ENCODE results near the gene KDM4C. TPM values are rescaled to one million over a fixed set of nuclear protein-coding genes. Genes with fewer than 3 reads are reported as not detected.

The KDM4C gene
- total RNA-seq, 2 donors from 2014 or later, result 66.2 to 68.7 TPM

DNA sequence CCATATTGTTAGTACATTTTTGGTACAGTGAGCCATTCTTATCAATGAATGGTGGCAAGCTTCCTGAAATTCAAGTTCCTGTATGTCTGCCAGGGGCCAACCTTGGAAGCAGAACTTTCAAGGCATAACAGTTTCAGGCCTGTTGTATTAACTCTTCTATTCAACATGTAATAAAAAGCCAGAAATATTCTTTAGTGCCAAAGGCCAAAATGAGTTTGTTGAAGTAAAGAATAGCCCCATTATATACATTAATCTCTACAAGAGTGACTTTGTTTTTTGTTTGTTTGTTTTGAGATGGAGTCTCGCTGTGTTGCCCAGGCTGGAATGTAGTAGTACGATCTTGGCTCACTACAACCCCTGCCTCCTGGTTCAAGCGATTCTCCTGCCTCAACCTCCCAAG lies 321.3 kb downstream of the KDM4C start:
- no peak for DNase-seq (ENCODE audit: low spot score)
- Mint-ChIP-seq H3K4me3 (no peak overlapping the region), H3K9me3 (no peaks in the 10 kb centered on the region), H3K27ac (no peak overlapping the region), H3K27me3 (no peaks in the 10 kb centered on the region), H3K36me3 (peaks cover 15% of the 10 kb centered on the region), H3K4me1 (ENCODE audit: low read depth in 2 of 2) (peaks cover 0 to 2% of the 10 kb centered on the region in 2 donors)
- no peak for ATAC-seq

GRCh38 chr9:7081065-7081600 lies 323.4 kb downstream of the KDM4C start:
- Mint-ChIP-seq H3K27ac (no peak overlapping the region), H3K36me3 (peaks cover 10% of the 10 kb centered on the region), H3K4me1 (ENCODE audit: low read depth in 2 of 2) (peaks cover 0 to 2% of the 10 kb centered on the region in 2 donors), H3K9me3 (no peaks in the 10 kb centered on the region), H3K27me3 (no peaks in the 10 kb centered on the region), H3K4me3 (no peak overlapping the region)
- no peak for DNase-seq (ENCODE audit: low spot score)
- ATAC-seq, result no peak

GRCh38 chr9:7083192-7083591 lies 325.4 kb downstream of the KDM4C start:
- no peak overlapping the region for H3K27ac Mint-ChIP-seq
- H3K36me3 Mint-ChIP-seq, result peaks cover 10% of the 10 kb centered on the region
- no peaks in the 10 kb centered on the region for H3K27me3 Mint-ChIP-seq
- DNase-seq (ENCODE audit: low spot score), result no peak
- H3K9me3 Mint-ChIP-seq, result no peaks in the 10 kb centered on the region
- no peak for ATAC-seq
- no peak overlapping the region for H3K4me3 Mint-ChIP-seq
- peaks cover 0 to 2% of the 10 kb centered on the region in 2 donors for H3K4me1 Mint-ChIP-seq (ENCODE audit: low read depth in 2 of 2)

- Mint-ChIP-seq H3K9me3 (no peaks in the 10 kb centered on the region), H3K36me3 (peaks cover 6% of the 10 kb centered on the region), H3K4me3 (no peak overlapping the region), H3K27me3 (no peaks in the 10 kb centered on the region), H3K4me1 (ENCODE audit: low read depth in 2 of 2) (peaks cover 0 to 2% of the 10 kb centered on the region in 2 donors), H3K27ac (no peak overlapping the region)
- ATAC-seq (no peak), DNase-seq (ENCODE audit: low spot score) (no peak)
Observed at GRCh38 chr9:7085357-7085756, 327.6 kb downstream of the KDM4C start.

- no peaks in the 10 kb centered on the region for H3K4me1 Mint-ChIP-seq (ENCODE audit: low read depth in 2 of 2)
- peaks cover 6% of the 10 kb centered on the region for H3K36me3 Mint-ChIP-seq
- DNase-seq (ENCODE audit: low spot score) (no peak), ATAC-seq (no peak)
- no peaks in the 10 kb centered on the region for H3K27me3 Mint-ChIP-seq
- H3K9me3 Mint-ChIP-seq, result no peaks in the 10 kb centered on the region
- H3K4me3 Mint-ChIP-seq, result no peak overlapping the region
- H3K27ac Mint-ChIP-seq, result no peak overlapping the region
Observed at GRCh38 chr9:7086389-7086788, 328.6 kb downstream of the KDM4C start.

DNA sequence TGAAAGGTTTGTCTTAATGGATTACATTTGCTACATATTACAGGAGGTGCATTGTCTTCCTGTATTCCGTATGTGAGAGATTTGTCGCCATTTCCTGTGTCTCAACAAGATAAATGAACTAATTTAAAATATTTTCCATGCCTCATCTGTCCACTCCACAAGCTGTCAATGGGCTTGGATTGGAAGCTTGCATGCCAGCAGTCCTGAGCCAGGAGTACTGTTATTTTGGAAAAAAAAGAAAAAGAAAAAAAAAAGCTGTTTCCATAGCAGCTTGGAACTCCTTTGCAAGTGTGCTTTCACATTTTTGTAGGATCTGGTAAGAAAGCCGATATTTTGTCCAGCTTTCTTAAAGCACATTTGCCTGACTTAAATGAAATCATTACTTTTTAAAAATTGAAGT lies 330.8 kb downstream of the KDM4C start:
- Mint-ChIP-seq H3K4me3 (no peak overlapping the region), H3K9me3 (no peaks in the 10 kb centered on the region), H3K4me1 (ENCODE audit: low read depth in 2 of 2) (no peaks in the 10 kb centered on the region), H3K27ac (no peak overlapping the region), H3K36me3 (peaks cover 3% of the 10 kb centered on the region), H3K27me3 (no peaks in the 10 kb centered on the region)
- ATAC-seq, result no peak
- DNase-seq (ENCODE audit: low spot score), result no peak

GRCh38 chr9:7089406-7090193 lies 331.8 kb downstream of the KDM4C start:
- ATAC-seq, result no peak
- Mint-ChIP-seq H3K27me3 (no peaks in the 10 kb centered on the region), H3K27ac (no peak overlapping the region), H3K9me3 (no peaks in the 10 kb centered on the region), H3K4me1 (ENCODE audit: low read depth in 2 of 2) (no peaks in the 10 kb centered on the region), H3K36me3 (no peaks in the 10 kb centered on the region), H3K4me3 (no peak overlapping the region)
- no peak for DNase-seq (ENCODE audit: low spot score)

GRCh38 chr9:7093040-7093439 lies 335.3 kb downstream of the KDM4C start:
- H3K4me1 Mint-ChIP-seq (ENCODE audit: low read depth in 2 of 2), result no peaks in the 10 kb centered on the region
- no peaks in the 10 kb centered on the region for H3K27me3 Mint-ChIP-seq
- H3K9me3 Mint-ChIP-seq, result no peaks in the 10 kb centered on the region
- ATAC-seq (no peak), DNase-seq (ENCODE audit: low spot score) (no peak)
- H3K36me3 Mint-ChIP-seq, result no peaks in the 10 kb centered on the region
- H3K4me3 Mint-ChIP-seq, result no peak overlapping the region
- no peak overlapping the region for H3K27ac Mint-ChIP-seq

- Mint-ChIP-seq H3K9me3 (no peaks in the 10 kb centered on the region), H3K27ac (no peak overlapping the region), H3K4me3 (no peak overlapping the region), H3K36me3 (peaks cover 5% of the 10 kb centered on the region), H3K4me1 (ENCODE audit: low read depth in 2 of 2) (no peaks in the 10 kb centered on the region), H3K27me3 (no peaks in the 10 kb centered on the region)
- DNase-seq (ENCODE audit: low spot score) (no peak), ATAC-seq (no peak)
Observed at GRCh38 chr9:7094052-7094451, 336.3 kb downstream of the KDM4C start.

DNA sequence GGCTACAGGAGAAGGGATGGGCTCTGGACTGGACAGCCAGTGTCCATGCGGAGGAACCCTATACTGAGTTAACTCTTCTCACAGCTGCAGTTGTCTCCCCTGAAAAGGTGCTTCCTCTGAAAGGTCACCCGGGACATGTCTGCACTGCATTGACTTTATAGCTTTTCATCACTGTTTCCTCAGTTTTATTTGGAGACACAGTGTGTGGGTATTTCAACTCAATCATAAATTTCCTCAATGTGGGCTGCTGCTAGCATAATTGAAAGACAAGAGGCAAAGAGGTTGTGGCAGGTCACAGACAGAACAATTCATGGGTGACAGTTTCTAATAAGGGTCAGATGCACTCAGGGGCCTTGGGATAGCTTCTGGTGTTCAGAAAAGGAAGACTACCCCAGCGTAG lies 336.8 kb downstream of the KDM4C start:
- H3K4me1 Mint-ChIP-seq (ENCODE audit: low read depth in 2 of 2), result no peaks in the 10 kb centered on the region
- peaks cover 5% of the 10 kb centered on the region for H3K36me3 Mint-ChIP-seq
- no peaks in the 10 kb centered on the region for H3K27me3 Mint-ChIP-seq
- ATAC-seq, result no peak
- no peak overlapping the region for H3K27ac Mint-ChIP-seq
- H3K9me3 Mint-ChIP-seq, result no peaks in the 10 kb centered on the region
- DNase-seq (ENCODE audit: low spot score), result no peak
- no peak overlapping the region for H3K4me3 Mint-ChIP-seq

GRCh38 chr9:7095058-7095457 lies 337.3 kb downstream of the KDM4C start:
- ATAC-seq (no peak), DNase-seq (ENCODE audit: low spot score) (no peak)
- peaks cover 5% of the 10 kb centered on the region for H3K36me3 Mint-ChIP-seq
- H3K9me3 Mint-ChIP-seq, result no peaks in the 10 kb centered on the region
- no peaks in the 10 kb centered on the region for H3K27me3 Mint-ChIP-seq
- H3K4me3 Mint-ChIP-seq, result no peak overlapping the region
- no peak overlapping the region for H3K27ac Mint-ChIP-seq
- no peaks in the 10 kb centered on the region for H3K4me1 Mint-ChIP-seq (ENCODE audit: low read depth in 2 of 2)

GRCh38 chr9:7097040-7097715 lies 339.4 kb downstream of the KDM4C start:
- no peak for DNase-seq (ENCODE audit: low spot score)
- Mint-ChIP-seq H3K4me1 (ENCODE audit: low read depth in 2 of 2) (peaks cover 0 to 4% of the 10 kb centered on the region in 2 donors), H3K27me3 (no peaks in the 10 kb centered on the region), H3K36me3 (peaks cover 11% of the 10 kb centered on the region), H3K4me3 (no peak overlapping the region), H3K27ac (no peak overlapping the region), H3K9me3 (no peaks in the 10 kb centered on the region)
- no peak for ATAC-seq

DNA sequence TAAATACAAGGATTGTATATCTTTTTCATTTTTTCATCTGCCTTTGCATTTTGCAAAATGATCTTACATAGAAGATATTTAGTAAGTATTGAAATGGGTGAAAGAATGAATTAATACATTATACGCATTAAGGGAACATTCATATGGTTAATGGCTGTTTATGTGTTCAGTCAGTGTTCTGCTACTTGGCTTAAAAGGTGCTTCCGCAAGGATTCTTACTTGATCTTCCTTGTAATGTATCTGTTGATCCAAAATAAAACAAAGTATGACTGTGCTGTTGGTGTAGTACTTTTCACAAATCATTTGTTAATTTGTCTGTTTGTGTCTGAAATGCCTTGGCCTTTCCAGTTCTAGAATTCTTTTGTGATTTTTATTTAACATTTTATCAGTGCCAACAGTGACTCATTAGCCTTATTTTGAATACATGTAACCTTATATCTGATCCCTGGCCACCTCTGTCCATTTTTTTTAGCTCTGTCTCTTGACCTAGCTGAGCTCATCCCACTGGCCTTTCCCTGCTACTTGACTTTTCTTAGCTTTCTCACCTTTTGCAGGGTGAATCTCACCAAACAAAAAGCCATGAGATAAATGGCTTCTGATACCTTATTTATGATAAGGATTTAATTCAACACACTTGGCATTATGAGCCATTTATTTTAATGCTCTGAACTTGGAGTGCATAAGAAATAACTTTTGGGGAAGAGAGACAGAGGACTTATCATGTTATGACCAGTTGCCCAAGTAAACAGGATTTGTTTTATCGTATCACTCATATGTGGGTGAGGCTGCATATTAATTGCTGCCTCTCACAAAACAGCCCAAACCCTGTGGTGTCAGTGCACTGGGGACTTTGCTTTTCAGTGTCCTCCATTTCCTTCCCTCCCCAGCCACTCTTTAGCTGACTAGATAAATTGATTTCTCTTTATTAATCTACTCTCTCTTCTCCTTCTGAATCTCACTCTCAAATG lies 340.3 kb downstream of the KDM4C start:
- Mint-ChIP-seq H3K4me3 (no peak overlapping the region), H3K27ac (no peak overlapping the region), H3K4me1 (ENCODE audit: low read depth in 2 of 2) (peaks cover 0 to 4% of the 10 kb centered on the region in 2 donors), H3K36me3 (peaks cover 11% of the 10 kb centered on the region), H3K9me3 (no peaks in the 10 kb centered on the region), H3K27me3 (no peaks in the 10 kb centered on the region)
- ATAC-seq (no peak), DNase-seq (ENCODE audit: low spot score) (no peak)

Measured in natural killer cell treated with Interleukin-12 subunit alpha and Interleukin-12 subunit beta and Interleukin-15 and Interleukin-18, amount 100 ng/mL, for 72 hours (primary cell).